Measurements from ENCODE around the gene PBX4. TPM values are rescaled to one million over a fixed set of nuclear protein-coding genes. Genes with fewer than 3 reads are reported as not detected.

The PBX4 gene
- total RNA-seq, 4 donors from 2014 or later: 2.2 to 10.1 (median 3.5) TPM

DNA sequence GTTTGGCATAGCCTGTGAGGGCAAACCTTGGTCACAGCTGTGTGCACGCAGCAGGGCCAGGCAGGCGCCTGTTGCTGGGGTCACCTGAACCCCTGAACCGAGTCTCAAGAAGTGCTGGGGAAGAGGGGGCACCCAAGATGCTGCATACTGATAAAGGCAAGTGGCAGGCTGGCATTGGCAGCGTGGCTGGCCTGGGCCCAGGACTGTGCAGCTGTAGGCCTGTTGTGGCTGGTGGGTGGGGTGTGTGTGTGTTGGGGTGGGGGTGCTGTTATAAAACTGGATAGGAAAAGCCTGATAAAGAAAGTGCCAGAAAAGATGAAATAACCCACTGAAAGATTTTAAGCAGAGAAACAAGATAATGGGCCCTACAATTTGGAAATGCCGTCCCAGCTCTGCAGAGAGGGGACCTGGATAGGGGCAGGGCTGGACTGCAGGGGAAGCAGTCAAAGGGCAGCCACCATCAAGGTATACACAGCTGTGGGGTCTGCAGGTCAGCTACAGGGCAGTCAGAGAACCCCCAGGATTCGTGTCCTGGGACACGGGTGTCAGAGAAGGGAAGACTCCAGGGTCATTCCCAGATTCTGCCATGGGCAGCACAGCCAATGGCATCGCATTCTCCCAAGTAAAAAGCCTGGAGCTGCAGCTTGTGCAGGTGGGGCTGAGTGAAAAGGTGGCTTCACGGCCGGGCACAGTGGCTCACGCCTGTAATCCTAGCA is 47.3 kb downstream of the PBX4 start:
- ATAC-seq (ENCODE audit: low FRiP score) (no peak), DNase-seq (ENCODE audit: low spot score) (no peak)
- TF ChIP-seq, protein P1, sequence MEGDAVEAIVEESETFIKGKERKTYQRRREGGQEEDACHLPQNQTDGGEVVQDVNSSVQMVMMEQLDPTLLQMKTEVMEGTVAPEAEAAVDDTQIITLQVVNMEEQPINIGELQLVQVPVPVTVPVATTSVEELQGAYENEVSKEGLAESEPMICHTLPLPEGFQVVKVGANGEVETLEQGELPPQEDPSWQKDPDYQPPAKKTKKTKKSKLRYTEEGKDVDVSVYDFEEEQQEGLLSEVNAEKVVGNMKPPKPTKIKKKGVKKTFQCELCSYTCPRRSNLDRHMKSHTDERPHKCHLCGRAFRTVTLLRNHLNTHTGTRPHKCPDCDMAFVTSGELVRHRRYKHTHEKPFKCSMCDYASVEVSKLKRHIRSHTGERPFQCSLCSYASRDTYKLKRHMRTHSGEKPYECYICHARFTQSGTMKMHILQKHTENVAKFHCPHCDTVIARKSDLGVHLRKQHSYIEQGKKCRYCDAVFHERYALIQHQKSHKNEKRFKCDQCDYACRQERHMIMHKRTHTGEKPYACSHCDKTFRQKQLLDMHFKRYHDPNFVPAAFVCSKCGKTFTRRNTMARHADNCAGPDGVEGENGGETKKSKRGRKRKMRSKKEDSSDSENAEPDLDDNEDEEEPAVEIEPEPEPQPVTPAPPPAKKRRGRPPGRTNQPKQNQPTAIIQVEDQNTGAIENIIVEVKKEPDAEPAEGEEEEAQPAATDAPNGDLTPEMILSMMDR (IDR thresholded peaks at IDR 0.05): no peak

DNA sequence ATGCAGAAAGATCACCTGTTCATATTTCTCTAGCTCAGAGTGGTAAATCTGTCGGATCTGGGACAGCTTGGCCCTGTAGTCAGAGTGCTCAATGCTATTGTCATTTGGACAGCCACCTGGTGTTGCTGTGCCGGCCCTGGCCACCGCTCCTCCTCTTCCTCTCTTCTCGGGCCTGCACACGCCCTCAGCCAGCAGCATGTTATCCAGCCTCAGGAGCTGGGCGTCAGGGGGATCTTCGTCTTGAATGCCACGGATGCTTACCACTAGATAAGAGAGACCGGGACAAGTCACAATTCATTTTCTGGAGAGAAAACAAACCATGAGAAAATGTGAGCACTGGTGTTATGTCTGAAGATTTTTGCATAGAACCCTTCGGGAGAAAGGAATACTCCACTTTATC is 47.9 kb downstream of the PBX4 start:
- TF ChIP-seq, protein P1 (IDR thresholded peaks at IDR 0.05): no peak
- no peak for ATAC-seq (ENCODE audit: low FRiP score)
- no peak for DNase-seq (ENCODE audit: low spot score)

DNA sequence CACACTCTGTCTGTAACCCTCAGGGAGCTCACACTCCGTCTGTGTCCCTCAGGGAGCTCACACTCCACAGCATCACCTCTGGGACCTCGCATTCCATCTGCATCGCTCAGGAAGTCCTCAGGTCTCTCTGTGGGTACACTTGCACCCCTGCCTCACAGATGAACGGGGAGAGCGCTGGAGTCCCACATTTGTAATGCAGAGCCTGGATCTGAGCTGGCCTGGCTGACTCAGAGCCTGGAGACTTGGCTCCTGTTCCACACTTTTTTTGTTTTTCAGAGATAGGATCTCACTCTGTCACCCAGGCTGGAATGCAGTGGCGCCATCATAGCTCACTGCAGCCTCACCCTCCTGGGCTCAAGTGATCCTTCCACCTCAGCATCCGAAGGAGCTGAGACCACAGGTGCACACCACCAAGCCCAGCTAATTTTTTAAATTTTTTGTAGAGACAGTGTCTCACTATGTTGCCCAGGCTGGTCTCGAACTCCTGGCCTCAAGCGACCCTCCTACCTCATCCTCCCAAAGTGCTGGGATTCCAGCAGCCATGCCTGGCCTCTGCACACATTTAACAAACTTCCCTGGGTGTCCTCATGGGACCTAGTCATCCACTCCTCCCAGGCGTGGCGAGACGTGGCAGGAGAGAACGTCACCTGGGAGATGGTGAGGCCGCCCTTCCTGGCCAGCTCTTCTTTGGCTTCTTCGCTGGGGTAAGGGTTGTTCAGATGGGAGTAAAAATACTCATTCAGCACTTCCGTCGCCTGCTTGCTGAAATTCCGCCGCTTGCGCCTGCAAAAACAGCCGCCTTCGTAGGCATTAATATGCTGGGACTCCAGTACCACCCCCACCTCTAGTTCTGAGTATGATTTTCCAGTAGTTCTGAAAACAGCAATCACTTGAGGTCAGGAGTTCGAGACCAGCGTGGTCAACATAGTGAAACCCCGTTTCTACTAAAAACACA is 49.4 kb downstream of the PBX4 start:
- no peak for ATAC-seq (ENCODE audit: low FRiP score)
- TF ChIP-seq, protein P1 (IDR thresholded peaks at IDR 0.05): no peak

DNA sequence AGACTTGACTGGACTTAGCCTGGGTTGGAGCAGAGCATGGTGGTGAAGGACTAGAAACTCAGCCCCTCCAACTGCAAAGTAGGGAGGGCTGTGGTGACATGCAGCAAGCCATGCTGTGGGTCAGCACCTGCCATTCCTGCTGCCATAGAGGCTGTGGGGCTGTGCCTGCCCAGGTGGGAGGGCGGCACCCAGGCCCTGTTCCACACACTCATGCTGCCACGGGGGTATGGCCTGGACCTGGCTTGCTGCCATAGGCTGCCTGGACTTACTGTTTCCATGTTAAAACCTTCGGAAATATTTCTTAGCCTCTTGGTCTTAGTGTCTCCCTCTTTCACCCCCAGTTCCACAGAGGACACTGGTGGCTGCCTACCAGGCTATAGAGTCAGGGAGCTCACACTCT is 51.1 kb downstream of the PBX4 start:
- no peak for DNase-seq (ENCODE audit: low spot score)
- ATAC-seq (ENCODE audit: low FRiP score): no peak
- TF ChIP-seq, protein P1 (IDR thresholded peaks at IDR 0.05): no peak

More for the DNA sequence above, 49.4 kb downstream of the PBX4 start:
- no peak for DNase-seq (ENCODE audit: low spot score)

DNA sequence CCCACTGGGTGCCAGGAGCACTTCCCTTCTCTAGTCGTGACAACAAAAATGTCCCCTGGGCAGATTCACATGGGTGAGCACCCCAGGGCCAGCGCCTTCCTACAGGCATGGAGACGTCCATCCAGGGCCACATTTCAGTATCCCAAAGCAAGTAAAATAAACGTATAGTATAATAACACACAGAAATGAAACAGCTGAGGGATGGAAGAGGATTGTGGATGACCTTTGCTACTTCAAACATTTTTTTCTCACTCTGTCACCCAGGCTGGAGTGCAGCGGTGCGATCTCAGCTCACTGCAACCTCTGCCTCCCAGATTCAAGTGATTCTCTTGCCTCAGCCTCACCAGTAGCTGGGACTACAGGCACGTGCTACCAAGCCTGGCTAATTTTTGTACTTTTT is 52.2 kb downstream of the PBX4 start:
- ATAC-seq (ENCODE audit: low FRiP score) (no peak), DNase-seq (ENCODE audit: low spot score) (no peak)
- TF ChIP-seq, protein P1 (IDR thresholded peaks at IDR 0.05): no peak

DNA sequence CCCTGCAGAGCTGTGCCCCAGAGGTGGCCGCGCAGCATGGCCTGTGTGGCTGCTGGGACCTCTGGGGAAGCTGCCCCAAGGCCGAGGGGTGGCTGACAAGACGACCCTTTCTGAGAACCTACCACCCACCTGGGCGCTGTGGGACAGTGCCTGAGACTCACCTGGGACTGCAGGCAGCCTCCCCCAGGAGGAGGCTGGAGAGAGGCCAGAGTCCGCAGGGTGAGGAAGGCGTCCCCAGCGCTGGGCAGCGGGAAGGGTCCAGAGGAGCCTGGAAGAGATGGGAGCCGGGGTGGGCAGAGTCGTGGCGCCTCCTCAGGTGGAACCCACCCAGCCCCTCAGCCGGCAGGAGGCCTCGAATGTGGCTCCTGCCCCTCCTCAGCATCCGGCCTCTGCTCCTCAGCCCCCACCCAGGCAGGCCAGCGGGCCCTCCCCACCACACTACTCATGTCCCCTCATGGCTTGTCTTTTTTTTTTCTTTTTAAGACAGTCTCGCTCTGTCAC is 55.1 kb downstream of the PBX4 start:
- DNase-seq (ENCODE audit: low spot score): no peak
- no peak for ATAC-seq (ENCODE audit: low FRiP score)
- TF ChIP-seq, protein P1 (IDR thresholded peaks at IDR 0.05): no peak

Measured in omental fat pad (tissue), 4 donors.